IPS-20b (cell line): ENCODE measurements around the gene FLRT1.

Experiments
- H3K27ac ChIP-seq: one replicate; pipeline ENCODE4 v1.5.1; 2013; ENCODE audit warnings: low read length
- H3K27me3 ChIP-seq: 2 replicates; pipeline ENCODE4 v1.6.1; 2013; ENCODE audit warnings: mild to moderate bottlenecking, low read length, inconsistent platforms; ENCODE audit not compliant: insufficient read depth
- H3K36me3 ChIP-seq: 2 replicates; pipeline ENCODE4 v1.6.1; 2013; ENCODE audit warnings: low read depth, mild to moderate bottlenecking, inconsistent platforms, low read length, moderate library complexity; ENCODE audit not compliant: insufficient read depth
- H3K4me1 ChIP-seq: 2 replicates; pipeline ENCODE4 v1.6.1; 2013; ENCODE audit warnings: mild to moderate bottlenecking, control low read depth, inconsistent platforms, low read length, moderate library complexity; ENCODE audit not compliant: insufficient read depth
- H3K4me3 ChIP-seq: 2 replicates; pipeline ENCODE4 v1.5.1; 2013; ENCODE audit warnings: mild to moderate bottlenecking, low read length, inconsistent platforms
- H3K9ac ChIP-seq: 2 replicates; pipeline ENCODE4 v1.6.1; 2013; ENCODE audit warnings: low read depth, mild to moderate bottlenecking, inconsistent platforms, low read length, moderate library complexity
- H3K9me3 ChIP-seq: 2 replicates; pipeline ENCODE4 v1.6.1; 2013; ENCODE audit warnings: mild to moderate bottlenecking, low read depth, low read length, inconsistent platforms; ENCODE audit not compliant: insufficient read depth

FLRT1 gene

GRCh38 chr11:64019106-64020037 lies 16.4 kb upstream of the FLRT1 start:
- no peaks in the 10 kb centered on the region for H3K9me3 ChIP-seq
- peaks cover 13% of the 10 kb centered on the region; the same call in 1 of the 2 replicates for H3K4me1 ChIP-seq
- H3K27me3 ChIP-seq = peaks cover 61% of the 10 kb centered on the region

GRCh38 chr11:64020976-64021756 lies 14.6 kb upstream of the FLRT1 start:
- Histone ChIP-seq H3K9ac (no peak overlapping the region), H3K4me3 (no peak overlapping the region), H3K27me3 (peaks cover 43% of the 10 kb centered on the region), H3K36me3 (no peaks in the 10 kb centered on the region), H3K4me1 (peaks cover 25% of the 10 kb centered on the region; the same call in 1 of the 2 replicates), H3K9me3 (no peaks in the 10 kb centered on the region), H3K27ac (no peak overlapping the region)

More at GRCh38 chr11:64019106-64020037, 16.4 kb upstream of the FLRT1 start:
- Histone ChIP-seq H3K36me3 (no peaks in the 10 kb centered on the region), H3K4me3 (no peak overlapping the region), H3K27ac (no peak overlapping the region), H3K9ac (no peak overlapping the region)

GRCh38 chr11:64021757-64022093 lies 14.0 kb upstream of the FLRT1 start:
- H3K9me3 ChIP-seq = no peaks in the 10 kb centered on the region
- H3K27me3 ChIP-seq = peaks cover 42% of the 10 kb centered on the region
- no peak overlapping the region for H3K27ac ChIP-seq
- H3K4me3 ChIP-seq = no peak overlapping the region
- peaks cover 25% of the 10 kb centered on the region; the same call in 1 of the 2 replicates for H3K4me1 ChIP-seq
- H3K36me3 ChIP-seq = no peaks in the 10 kb centered on the region
- no peak overlapping the region for H3K9ac ChIP-seq

- Histone ChIP-seq H3K36me3 (no peaks in the 10 kb centered on the region), H3K4me1 (peaks cover 25% of the 10 kb centered on the region; the same call in 1 of the 2 replicates), H3K4me3 (no peak overlapping the region), H3K9me3 (no peaks in the 10 kb centered on the region), H3K27me3 (peaks cover 44% of the 10 kb centered on the region), H3K9ac (no peak overlapping the region), H3K27ac (no peak overlapping the region)
These were observed 13.5 kb upstream of the FLRT1 start for GRCh38 chr11:64022125-64022784.

- Histone ChIP-seq H3K4me3 (no peak overlapping the region; the same call in 1 of the 2 replicates), H3K4me1 (peaks cover 40% of the 10 kb centered on the region; the same call in 1 of the 2 replicates), H3K36me3 (no peaks in the 10 kb centered on the region), H3K9ac (peak overlapping the region; percentile 31; the same call in 1 of the 2 replicates), H3K27me3 (peaks cover 46% of the 10 kb centered on the region), H3K27ac (no peak overlapping the region), H3K9me3 (no peaks in the 10 kb centered on the region)
These were observed 11.7 kb upstream of the FLRT1 start for GRCh38 chr11:64023712-64024710.

- Histone ChIP-seq H3K9me3 (no peaks in the 10 kb centered on the region), H3K36me3 (no peaks in the 10 kb centered on the region), H3K4me3 (no peak overlapping the region), H3K27me3 (peaks cover 50% of the 10 kb centered on the region), H3K9ac (no peak overlapping the region; the same call in 1 of the 2 replicates), H3K4me1 (peaks cover 45% of the 10 kb centered on the region; the same call in 1 of the 2 replicates), H3K27ac (no peak overlapping the region)
These were observed 10.5 kb upstream of the FLRT1 start for GRCh38 chr11:64025205-64025604.

GRCh38 chr11:64026575-64027205 lies 9.0 kb upstream of the FLRT1 start:
- H3K9ac ChIP-seq = no peak overlapping the region
- peaks cover 43% of the 10 kb centered on the region; the same call in 1 of the 2 replicates for H3K4me1 ChIP-seq

GRCh38 chr11:64027651-64028397 lies 7.9 kb upstream of the FLRT1 start:
- peaks cover 57% of the 10 kb centered on the region for H3K27me3 ChIP-seq
- H3K9ac ChIP-seq = no peak overlapping the region
- H3K36me3 ChIP-seq = no peaks in the 10 kb centered on the region
- H3K4me3 ChIP-seq = peak overlapping the region; percentile 33; the same call in 1 of the 2 replicates
- H3K9me3 ChIP-seq = no peaks in the 10 kb centered on the region
- H3K27ac ChIP-seq = no peak overlapping the region
- H3K4me1 ChIP-seq = peaks cover 36% of the 10 kb centered on the region; the same call in 1 of the 2 replicates

More at GRCh38 chr11:64026575-64027205, 9.0 kb upstream of the FLRT1 start:
- H3K27me3 ChIP-seq = peaks cover 53% of the 10 kb centered on the region
- H3K4me3 ChIP-seq = no peak overlapping the region
- H3K9me3 ChIP-seq = no peaks in the 10 kb centered on the region
- H3K27ac ChIP-seq = no peak overlapping the region
- H3K36me3 ChIP-seq = no peaks in the 10 kb centered on the region

GRCh38 chr11:64028398-64029115 lies 7.2 kb upstream of the FLRT1 start:
- H3K36me3 ChIP-seq = no peaks in the 10 kb centered on the region
- H3K9ac ChIP-seq = no peak overlapping the region
- peaks cover 65% of the 10 kb centered on the region for H3K27me3 ChIP-seq
- peaks cover 36% of the 10 kb centered on the region; the same call in 1 of the 2 replicates for H3K4me1 ChIP-seq
- H3K9me3 ChIP-seq = no peaks in the 10 kb centered on the region
- no peak overlapping the region for H3K27ac ChIP-seq
- H3K4me3 ChIP-seq = peak overlapping the region; percentile 33; the same call in 1 of the 2 replicates
